Activated naive CD4-positive, alpha-beta T cell (primary cell): ENCODE measurements around the gene ZC3H4.
"Not testable (repeated sequence)": the region's sequence is repeated elsewhere in the genome, so short reads cannot be mapped to it uniquely, and the experiment has no call there.

ENCODE experiments used
- DNase-seq, 4 experiments: peaks; one replicate each; lab custom pipeline; 2025; lab: John Stamatoyannopoulos, UW

The ZC3H4 gene

GRCh38 chr19:47107953-47108746 lies 5.4 kb downstream of the ZC3H4 start:
- no peak for DNase-seq

DNA sequence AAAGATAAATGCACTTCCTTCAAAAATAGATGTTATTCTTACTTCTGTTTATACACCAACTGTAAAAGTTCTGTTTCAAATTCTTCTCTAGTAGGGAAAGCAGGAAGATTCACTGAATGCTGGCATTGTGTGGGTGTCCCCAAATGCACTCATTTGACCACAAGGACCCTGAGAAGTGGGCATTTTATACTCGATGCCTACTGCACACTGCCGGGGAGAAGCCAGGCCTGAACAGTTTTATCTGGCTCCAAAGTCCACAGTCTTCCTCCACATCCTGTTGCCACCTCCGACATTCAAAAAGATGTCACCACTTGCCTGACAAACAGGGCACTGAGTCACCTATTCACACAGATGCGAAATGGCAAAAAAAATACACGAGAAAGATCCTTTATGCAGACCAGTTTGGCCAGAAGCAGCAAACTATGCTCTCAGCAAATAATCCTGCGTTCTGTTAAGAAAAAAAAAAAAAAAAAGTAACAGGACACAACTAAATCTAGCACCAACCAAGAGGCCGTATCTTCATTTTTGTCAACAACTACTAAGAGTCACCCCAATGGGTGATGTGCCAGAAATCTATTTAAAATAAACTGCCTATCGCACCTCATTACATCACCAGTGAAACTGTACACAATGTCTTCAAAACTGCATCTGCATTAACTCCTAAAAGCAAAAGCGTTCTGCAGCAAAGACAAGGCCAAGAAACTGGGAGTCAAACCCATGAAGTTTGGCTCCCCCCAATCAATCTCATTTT lies 6.2 kb downstream of the ZC3H4 start:
- peak in 1 of 4 experiments; percentile 21 for DNase-seq

DNA sequence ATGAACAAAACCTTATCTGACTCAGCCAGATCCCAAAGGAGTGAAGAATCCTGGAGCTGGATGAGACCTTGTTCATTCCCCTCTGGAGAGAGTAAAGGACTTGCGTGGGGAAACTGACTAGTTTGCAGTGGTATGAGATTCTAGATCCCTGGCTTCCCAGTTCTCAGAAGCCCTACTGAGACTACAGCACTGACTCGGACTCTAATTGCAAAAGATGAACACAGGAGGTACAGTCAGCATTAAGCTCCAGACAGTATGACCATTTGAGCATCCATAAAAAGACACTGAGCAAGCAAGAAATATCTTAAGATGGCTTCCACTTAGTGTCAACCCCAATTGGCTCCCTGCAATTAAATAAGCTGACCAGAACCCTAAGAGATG lies 6.8 kb downstream of the ZC3H4 start:
- no peak for DNase-seq

- no peak for DNase-seq
Observed at GRCh38 chr19:47105874-47106273, 7.7 kb downstream of the ZC3H4 start.

DNA sequence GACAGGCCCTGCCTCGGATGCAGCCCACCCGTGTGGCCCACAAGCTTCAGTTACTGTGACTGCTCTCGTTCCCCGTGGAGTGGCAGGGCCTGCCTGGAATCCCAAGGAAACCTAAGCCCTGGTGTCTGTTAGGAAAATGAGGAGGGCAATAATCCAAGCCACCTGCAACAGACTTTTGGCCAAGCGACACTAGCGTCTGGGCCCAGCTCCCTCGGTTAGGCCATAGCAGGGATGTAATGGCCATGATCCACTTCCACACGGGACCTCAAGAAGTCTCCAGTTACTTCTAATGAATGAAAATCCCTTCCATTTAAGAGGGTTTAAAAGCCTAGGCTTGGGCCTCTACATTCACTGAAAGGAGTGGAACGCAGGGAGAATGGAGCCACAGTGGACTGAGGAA lies 8.9 kb downstream of the ZC3H4 start:
- DNase-seq, result no peak

- DNase-seq, result no peak
Observed at GRCh38 chr19:47102346-47103060, 11.1 kb downstream of the ZC3H4 start.

DNA sequence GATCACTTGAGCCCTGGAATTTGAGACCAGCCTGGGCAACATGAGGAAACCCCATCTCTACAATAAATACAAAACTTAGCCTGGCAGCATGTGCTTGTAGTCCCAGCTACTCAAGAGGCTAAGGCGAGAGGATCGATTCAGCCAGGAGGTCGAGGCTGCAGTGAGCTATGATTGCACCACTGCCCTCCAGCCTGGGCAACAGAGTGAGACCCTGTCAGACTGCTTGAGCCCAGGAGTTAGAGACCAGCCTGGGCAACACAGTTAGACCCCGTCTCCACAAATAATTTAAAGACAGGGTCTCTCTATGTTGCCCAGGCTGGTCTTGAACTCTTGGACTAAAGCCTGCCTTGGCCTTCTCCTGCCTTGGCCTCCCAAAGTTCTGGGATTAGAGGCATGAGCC lies 12.5 kb downstream of the ZC3H4 start:
- DNase-seq, result not testable (repeated sequence)

DNA sequence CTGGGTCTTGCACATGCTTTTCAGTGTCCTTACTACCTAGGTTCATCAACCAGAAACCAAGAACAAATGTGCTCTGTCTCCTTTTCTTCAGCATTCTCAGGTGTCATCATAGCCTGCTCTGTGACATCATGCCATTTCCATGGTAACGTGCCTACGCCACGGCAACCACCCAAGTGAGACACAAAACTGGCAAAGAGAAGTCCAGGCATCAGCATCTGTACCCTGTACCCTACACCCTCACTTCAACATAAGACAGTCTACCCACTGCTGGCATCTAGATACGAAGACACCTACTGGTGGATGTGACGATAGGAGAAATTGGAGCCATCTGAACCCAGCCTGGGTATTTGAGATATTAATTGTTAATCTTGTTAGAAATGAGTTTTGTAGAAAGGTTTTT lies 13.3 kb downstream of the ZC3H4 start:
- DNase-seq, result no peak

DNA sequence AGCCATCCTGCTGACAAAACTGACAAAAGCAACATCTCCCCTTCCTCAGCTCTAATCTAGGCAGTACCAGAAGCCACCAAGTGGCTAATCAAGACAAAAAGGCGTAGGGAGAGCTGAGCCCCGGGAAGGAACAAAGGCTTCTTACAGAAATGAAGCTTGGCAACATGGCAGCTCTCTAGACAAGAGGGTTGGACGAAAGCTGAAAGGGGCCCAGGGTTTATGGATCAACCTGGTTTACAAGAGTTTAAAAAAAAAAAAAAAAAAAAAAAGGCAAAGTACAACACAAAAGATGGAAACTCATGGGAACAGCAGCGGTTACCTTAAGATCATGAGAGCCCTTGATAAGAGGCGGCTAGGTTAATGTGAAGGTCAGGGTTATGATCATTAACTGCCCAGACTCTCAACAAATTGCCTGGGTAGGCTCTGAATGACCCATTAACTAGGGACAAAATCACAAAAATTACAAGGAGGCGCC lies 14.0 kb downstream of the ZC3H4 start:
- no peak for DNase-seq

DNA sequence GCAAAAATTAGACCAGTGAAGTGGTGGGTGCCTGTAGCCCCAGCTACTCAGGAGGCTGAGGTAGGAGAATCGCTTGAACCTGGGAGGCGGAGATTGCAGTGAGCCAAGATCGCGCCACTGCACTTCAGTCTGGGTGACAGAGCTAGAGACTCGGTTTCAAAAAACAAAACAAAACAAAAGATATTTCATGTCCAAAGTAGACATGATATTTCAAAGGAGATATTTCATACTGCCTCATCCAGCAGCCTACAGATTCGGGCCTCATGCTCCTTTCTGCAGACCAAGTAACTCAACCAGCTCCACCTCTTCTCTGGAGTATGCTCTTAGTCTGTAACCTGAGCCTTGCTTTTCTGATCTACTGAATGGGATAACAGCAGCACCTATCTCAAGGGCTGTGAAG lies 15.0 kb downstream of the ZC3H4 start:
- no peak for DNase-seq

GRCh38 chr19:47097396-47098201 lies 16.0 kb downstream of the ZC3H4 start:
- no peak for DNase-seq

- DNase-seq, result no peak
Observed at GRCh38 chr19:47096721-47097120, 16.9 kb downstream of the ZC3H4 start.

DNA sequence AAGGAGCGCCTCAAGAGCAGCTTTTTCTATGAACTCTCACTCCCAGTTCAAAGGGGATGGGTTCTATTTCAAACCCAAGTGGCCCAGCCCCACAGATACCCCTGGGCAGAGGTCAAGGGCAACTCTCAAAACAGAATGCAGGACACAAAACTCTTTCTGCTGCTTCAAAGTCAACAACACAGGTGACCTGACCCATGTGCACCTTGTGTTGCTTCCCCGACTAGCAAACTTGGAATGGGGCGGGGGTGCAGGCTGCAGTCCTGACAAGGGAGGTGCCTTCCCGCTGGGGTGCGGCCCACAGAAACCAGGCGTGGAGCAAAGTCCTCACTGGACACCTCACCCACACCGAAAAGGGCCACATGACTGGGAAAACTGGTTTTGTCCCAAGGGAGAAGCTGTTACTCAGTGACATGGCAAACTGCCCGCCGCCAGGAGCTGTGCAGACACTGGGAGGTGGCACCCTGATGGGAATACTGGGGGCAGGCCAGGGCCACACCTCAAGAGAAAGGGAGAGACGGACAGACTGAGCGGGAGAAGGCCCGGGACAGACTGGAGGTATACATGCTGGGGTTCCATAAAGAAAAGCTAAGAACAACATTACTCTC lies 17.4 kb downstream of the ZC3H4 start:
- DNase-seq, result no peak

DNA sequence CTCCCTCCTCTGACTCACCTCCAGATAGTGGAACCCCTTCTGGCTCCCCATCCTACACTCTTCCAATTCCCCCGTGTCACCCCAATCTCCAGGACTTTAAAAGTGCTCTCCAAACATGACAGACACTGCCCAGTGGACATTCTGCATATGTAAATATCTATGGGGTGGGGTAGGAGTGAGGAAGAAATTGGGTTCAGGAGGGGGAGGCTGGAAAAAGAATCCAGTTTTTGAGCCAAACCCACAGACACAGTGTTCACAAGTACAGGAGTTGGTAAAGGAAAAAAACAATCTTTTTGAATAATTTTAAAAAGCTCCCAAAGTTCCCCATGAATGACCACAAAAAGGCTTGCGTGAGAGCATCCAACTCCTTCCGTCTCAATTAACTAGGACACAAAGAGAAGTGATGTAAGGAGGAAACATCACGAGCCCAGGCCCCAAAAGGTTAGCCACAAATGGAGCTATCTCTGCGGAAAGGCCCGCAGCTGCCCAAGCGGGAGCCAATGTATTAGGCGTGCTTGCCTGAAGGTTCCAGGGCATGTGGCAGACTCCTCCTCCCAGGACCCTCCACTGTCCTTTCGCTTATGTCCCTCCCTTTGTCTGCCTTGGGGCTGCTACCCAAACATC lies 18.0 kb downstream of the ZC3H4 start:
- DNase-seq, result no peak

GRCh38 chr19:47094557-47095475 lies 18.8 kb downstream of the ZC3H4 start:
- no peak for DNase-seq

DNA sequence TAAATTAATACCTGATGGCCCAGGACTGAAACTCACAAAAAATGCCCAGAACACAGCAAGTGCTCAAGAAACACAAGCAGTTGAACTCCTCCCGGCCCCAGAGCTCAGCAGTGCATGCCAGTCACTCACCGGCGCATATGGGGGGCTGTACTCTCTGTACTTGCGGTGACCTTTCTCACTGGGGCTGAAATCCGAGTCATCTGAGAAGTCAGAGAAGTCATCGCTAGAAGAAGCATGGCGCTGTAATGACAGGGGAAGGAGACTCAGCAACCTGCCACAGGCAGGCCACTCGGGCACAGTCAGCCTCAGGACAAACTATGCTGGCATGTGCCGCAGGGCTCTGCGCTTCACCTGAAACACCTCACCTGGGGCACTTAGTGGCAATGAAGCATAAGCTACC lies 19.7 kb downstream of the ZC3H4 start:
- no peak for DNase-seq

GRCh38 chr19:47093254-47093653 lies 20.3 kb downstream of the ZC3H4 start:
- no peak for DNase-seq

- no peak for DNase-seq
Observed at GRCh38 chr19:47089767-47090350, 23.7 kb downstream of the ZC3H4 start.

DNA sequence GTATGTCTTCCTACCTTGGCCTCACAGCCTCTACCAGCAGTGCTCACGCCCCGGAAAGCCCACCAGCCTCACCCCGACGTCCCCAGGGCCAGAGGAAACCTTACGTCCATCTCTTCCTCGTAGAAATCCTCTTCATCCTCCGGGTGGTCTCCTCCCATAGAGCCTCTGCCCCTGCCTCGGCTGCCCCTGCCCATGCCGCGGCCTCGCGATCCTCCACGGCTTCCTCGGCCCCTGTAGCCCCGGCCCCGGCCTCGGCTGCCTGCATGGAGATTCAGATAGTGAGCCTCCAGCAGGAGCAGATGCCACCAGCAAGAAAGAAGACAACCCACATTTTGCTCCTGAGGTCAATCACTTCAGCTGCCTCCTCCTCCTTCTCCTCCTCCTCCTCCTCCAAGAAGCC lies 27.3 kb downstream of the ZC3H4 start:
- DNase-seq, result no peak
